NB4 (cell line): ENCODE data around the gene ARID3C.

Source experiments
- CTCF ChIP-seq: IDR thresholded peaks from one replicate; pipeline ENCODE4 v1.5.1; 2012; ENCODE audit warnings: low read depth, low read length
- MAX ChIP-seq: IDR thresholded peaks from 2 replicates; pipeline ENCODE4 v1.6.1; 2011; ENCODE audit warnings: low read depth, low read length
- MYC ChIP-seq: IDR thresholded peaks from 2 replicates; pipeline ENCODE4 v1.6.1; 2011; ENCODE audit warnings: low read depth, low read length
- POLR2A ChIP-seq: IDR thresholded peaks from 2 replicates; pipeline ENCODE4 v1.6.1; 2011; ENCODE audit warnings: mild to moderate bottlenecking; ENCODE audit not compliant: insufficient read length; ENCODE audit errors: extremely low read depth

GRCh38 chr9:34647651-34648050 lies 18.8 kb upstream of the ARID3C start:
- no peak for TF ChIP-seq CTCF
- TF ChIP-seq POLR2A, result no peak
- no peak for TF ChIP-seq MAX
- TF ChIP-seq MYC, result no peak
